ENCODE results near the gene CDIPT. TPM values are rescaled to one million over a fixed set of nuclear protein-coding genes. Genes with fewer than 3 reads are reported as not detected.

The CDIPT gene
- total and polyA plus RNA-seq, 10 of the 15 experiments (the other 5 are each of a cell fraction or from before 2014, with no cell fraction given) = 0.87 to 36.4 (median 27.1) TPM

DNA sequence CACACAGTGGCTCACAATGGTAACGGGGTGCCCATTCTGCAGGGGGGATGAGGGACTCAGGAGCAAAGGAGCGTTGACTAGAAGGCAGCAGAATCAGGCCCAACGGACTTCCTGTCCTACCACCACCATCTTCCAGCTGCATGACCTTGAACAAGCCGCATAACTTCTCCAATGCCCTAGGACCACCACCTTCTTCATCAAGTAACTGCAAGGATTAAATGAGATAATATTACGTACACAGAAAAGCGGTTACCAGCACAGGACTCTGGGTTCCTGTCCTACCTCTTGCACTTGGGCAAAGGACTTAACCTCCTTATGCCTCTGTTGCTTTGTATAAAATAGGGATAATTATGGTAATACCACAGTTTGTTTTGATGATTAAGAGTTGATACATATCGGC is 41.9 kb upstream of the CDIPT start (continued):
- TF ChIP-seq, protein P1, sequence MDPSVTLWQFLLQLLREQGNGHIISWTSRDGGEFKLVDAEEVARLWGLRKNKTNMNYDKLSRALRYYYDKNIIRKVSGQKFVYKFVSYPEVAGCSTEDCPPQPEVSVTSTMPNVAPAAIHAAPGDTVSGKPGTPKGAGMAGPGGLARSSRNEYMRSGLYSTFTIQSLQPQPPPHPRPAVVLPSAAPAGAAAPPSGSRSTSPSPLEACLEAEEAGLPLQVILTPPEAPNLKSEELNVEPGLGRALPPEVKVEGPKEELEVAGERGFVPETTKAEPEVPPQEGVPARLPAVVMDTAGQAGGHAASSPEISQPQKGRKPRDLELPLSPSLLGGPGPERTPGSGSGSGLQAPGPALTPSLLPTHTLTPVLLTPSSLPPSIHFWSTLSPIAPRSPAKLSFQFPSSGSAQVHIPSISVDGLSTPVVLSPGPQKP (IDR thresholded peaks at IDR 0.05; ENCODE audit: low read depth, low read length) = no peak
- TF ChIP-seq RFX5 (IDR thresholded peaks at IDR 0.05; ENCODE audit: low read depth, low read length) = no peak
- TF ChIP-seq, protein P2, sequence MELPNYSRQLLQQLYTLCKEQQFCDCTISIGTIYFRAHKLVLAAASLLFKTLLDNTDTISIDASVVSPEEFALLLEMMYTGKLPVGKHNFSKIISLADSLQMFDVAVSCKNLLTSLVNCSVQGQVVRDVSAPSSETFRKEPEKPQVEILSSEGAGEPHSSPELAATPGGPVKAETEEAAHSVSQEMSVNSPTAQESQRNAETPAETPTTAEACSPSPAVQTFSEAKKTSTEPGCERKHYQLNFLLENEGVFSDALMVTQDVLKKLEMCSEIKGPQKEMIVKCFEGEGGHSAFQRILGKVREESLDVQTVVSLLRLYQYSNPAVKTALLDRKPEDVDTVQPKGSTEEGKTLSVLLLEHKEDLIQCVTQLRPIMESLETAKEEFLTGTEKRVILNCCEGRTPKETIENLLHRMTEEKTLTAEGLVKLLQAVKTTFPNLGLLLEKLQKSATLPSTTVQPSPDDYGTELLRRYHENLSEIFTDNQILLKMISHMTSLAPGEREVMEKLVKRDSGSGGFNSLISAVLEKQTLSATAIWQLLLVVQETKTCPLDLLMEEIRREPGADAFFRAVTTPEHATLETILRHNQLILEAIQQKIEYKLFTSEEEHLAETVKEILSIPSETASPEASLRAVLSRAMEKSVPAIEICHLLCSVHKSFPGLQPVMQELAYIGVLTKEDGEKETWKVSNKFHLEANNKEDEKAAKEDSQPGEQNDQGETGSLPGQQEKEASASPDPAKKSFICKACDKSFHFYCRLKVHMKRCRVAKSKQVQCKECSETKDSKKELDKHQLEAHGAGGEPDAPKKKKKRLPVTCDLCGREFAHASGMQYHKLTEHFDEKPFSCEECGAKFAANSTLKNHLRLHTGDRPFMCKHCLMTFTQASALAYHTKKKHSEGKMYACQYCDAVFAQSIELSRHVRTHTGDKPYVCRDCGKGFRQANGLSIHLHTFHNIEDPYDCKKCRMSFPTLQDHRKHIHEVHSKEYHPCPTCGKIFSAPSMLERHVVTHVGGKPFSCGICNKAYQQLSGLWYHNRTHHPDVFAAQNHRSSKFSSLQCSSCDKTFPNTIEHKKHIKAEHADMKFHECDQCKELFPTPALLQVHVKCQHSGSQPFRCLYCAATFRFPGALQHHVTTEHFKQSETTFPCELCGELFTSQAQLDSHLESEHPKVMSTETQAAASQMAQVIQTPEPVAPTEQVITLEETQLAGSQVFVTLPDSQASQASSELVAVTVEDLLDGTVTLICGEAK (IDR thresholded peaks at IDR 0.05; ENCODE audit: borderline replicate concordance) = no peak

DNA sequence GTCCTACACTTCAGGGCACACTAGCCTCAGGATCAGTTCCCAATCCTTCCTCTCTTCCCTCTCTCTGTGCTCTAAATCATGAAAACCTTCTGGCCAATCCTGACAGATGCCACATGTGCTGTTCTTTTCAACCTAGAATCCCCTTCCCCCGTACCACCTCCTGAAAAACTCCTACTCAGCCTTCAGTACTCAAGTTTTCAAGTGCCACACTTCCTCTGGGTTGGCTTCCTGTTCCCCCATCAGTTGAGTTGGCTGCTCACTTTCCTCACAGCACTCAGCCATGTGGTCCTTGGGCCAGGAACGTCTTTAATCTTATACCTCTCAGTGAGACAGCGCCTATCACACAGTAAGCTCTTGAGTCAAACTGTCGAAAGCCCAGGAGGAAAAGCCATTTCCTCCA is 40.6 kb upstream of the CDIPT start:
- ATAC-seq (no peak), DNase-seq (ENCODE audit: low read depth, low spot score) (no peak), FAIRE-seq (no peak)
- SMC1A ChIA-PET (ENCODE audit: uncharacterized antibody, unreplicated experiment) = no interaction called here
- no peaks in the 10 kb centered on the region for H4K20me1 ChIP-seq (ENCODE audit: control insufficient read depth, insufficient read depth)
- no peak overlapping the region for H3K4me3 ChIP-seq
- no peaks in the 10 kb centered on the region for H3K9me3 ChIP-seq (replicated peaks; ENCODE audit: control insufficient read depth, insufficient read depth, low read length)
- H3K27ac ChIP-seq (ENCODE audit: control insufficient read depth, insufficient read depth) = no peak overlapping the region
- POLR2A ChIA-PET = no interaction called here
- no peaks in the 10 kb centered on the region for H3K27me3 ChIP-seq (replicated peaks in 1 of 2; ENCODE audit: control insufficient read depth in 2 of 2, insufficient read depth in 2 of 2, low read length in 1 of 2)
- no peak overlapping the region for H3K4me2 ChIP-seq (ENCODE audit: control insufficient read depth, insufficient read depth)
- H3K36me3 ChIP-seq (ENCODE audit: control insufficient read depth in 2 of 2, insufficient read depth in 2 of 2, low read length in 1 of 2) = no peaks in the 10 kb centered on the region
- RAD21 ChIA-PET (ENCODE audit: unreplicated experiment) = no interaction called here
- TF ChIP-seq TCF3 (IDR thresholded peaks at IDR 0.05; ENCODE audit: borderline replicate concordance, insufficient read depth, low read depth, low read length) (no peak), RFX5 (IDR thresholded peaks at IDR 0.05; ENCODE audit: low read depth, low read length) (no peak), PML (IDR thresholded peaks at IDR 0.05; ENCODE audit: low read length) (no peak), ESRRA (IDR thresholded peaks at IDR 0.05; ENCODE audit: low read length) (no peak), RUNX3 (IDR thresholded peaks at IDR 0.05; ENCODE audit: low read length) (no peak), ASH2L (IDR thresholded peaks at IDR 0.05; ENCODE audit: borderline replicate concordance, low read depth) (no peak), FOXM1 (IDR thresholded peaks at IDR 0.05; ENCODE audit: low read depth, low read length) (no peak), TCF7 (IDR thresholded peaks at IDR 0.05; ENCODE audit: borderline replicate concordance) (no peak), BCL11A (IDR thresholded peaks at IDR 0.05; ENCODE audit: low read depth, low read length) (no peak), POU2F2 (IDR thresholded peaks at IDR 0.05; ENCODE audit: borderline replicate concordance, low read depth, low read length) (no peak)
- CTCF ChIA-PET = no interaction called here
- no peak overlapping the region for H3K9ac ChIP-seq (ENCODE audit: control insufficient read depth, insufficient read depth, low read length)
- no peaks in the 10 kb centered on the region for H3K79me2 ChIP-seq (ENCODE audit: control insufficient read depth, insufficient read depth, low read length)
- no peak overlapping the region for H2AFZ ChIP-seq (ENCODE audit: control insufficient read depth, low read depth, low read length)
- H3K4me1 ChIP-seq (ENCODE audit: control insufficient read depth, insufficient read depth, low read length) = peaks cover 3% of the 10 kb centered on the region; the same call in 1 of the 2 replicates
- intact Hi-C loops (cut with micrococcal nuclease; ENCODE audit: unreplicated experiment) (loop anchor here (10.0 kb wide), 1 partner anchor 121 kb away; the partner anchor contains the start of gene C16orf92), in situ Hi-C loops (cut with MboI) (no loop called here)
- 40% methylated on average over 4 of the region's 4 CpGs for WGBS (ENCODE audit: insufficient coverage, insufficient replicate concordance, low lambda C conversion rate, missing lambda C conversion rate)
- no TSS peak for BruUV-seq (replicated peaks)
